Measurements from ENCODE around the gene PCSK4. TPM values are rescaled to one million over a fixed set of nuclear protein-coding genes. Genes with fewer than 3 reads are reported as not detected.

Gene PCSK4
- total RNA-seq, 1 experiment from 2014 or later, result 3.9 TPM

DNA sequence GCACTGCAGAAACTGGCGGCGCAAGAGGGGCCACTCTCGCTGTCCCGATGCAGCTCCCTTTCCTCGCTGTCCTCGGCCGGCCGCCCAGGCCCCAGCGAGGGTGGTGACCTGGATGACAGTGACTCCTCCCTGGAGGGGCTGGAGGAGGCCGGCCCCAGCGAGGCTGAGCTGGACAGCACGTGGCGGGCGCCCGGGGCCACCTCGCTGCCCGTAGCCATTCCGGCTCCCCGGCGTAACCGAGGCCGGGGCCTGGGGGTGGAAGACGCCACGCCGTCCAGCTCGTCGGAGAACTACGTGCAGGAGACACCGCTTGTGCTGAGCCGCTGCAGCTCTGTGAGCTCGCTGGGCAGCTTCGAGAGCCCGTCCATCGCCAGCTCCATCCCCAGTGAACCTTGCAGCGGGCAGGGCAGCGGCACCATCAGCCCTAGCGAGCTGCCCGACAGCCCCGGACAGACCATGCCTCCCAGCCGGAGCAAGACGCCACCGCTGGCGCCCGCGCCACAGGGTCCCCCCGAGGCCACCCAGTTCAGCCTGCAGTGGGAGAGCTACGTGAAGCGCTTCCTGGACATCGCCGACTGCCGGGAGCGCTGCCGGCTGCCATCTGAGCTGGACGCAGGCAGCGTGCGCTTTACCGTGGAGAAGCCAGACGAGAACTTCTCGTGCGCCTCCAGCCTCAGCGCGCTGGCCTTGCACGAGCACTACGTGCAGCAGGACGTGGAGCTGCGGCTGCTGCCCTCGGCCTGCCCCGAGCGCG lies 23.5 kb downstream of the PCSK4 start:
- no peak overlapping the region for H2AFZ ChIP-seq (ENCODE audit: low read length)
- no peaks in the 10 kb centered on the region for H3K9me3 ChIP-seq (ENCODE audit: low read length)
- H3K36me3 ChIP-seq (ENCODE audit: low read depth, low read length), result no peaks in the 10 kb centered on the region
- CTCF ChIA-PET, result interaction anchor here (1.3 kb wide), 1 partner anchor 22 kb away, joined by 3 read pairs; no protein-coding TSS in a partner anchor
- no peak for ATAC-seq
- H3F3A ChIP-seq (ENCODE audit: low read length, unreplicated experiment), result no peaks in the 10 kb centered on the region
- H4K20me1 ChIP-seq (ENCODE audit: low read length), result no peaks in the 10 kb centered on the region
- H3K27me3 ChIP-seq (ENCODE audit: low read length), result no peaks in the 10 kb centered on the region
- no peak overlapping the region for H3K4me3 ChIP-seq (ENCODE audit: low read length)
- no peak for DNase-seq
- TF ChIP-seq EZH2phosphoT487 (IDR thresholded peaks at IDR 0.05; ENCODE audit: borderline replicate concordance, low read length) (no peak), EZH2 (IDR thresholded peaks at IDR 0.05; ENCODE audit: low read length, unreplicated experiment) (no peak)
- TF ChIP-seq, protein P1, sequence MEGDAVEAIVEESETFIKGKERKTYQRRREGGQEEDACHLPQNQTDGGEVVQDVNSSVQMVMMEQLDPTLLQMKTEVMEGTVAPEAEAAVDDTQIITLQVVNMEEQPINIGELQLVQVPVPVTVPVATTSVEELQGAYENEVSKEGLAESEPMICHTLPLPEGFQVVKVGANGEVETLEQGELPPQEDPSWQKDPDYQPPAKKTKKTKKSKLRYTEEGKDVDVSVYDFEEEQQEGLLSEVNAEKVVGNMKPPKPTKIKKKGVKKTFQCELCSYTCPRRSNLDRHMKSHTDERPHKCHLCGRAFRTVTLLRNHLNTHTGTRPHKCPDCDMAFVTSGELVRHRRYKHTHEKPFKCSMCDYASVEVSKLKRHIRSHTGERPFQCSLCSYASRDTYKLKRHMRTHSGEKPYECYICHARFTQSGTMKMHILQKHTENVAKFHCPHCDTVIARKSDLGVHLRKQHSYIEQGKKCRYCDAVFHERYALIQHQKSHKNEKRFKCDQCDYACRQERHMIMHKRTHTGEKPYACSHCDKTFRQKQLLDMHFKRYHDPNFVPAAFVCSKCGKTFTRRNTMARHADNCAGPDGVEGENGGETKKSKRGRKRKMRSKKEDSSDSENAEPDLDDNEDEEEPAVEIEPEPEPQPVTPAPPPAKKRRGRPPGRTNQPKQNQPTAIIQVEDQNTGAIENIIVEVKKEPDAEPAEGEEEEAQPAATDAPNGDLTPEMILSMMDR (conservative IDR thresholded peaks at IDR 0.05; ENCODE audit: low read depth, low read length), result no peak
- H3K79me2 ChIP-seq (ENCODE audit: low read length), result peaks cover 27% of the 10 kb centered on the region
- H3K9me2 ChIP-seq (replicated peaks; ENCODE audit: low read length), result no peaks in the 10 kb centered on the region
- H3K9ac ChIP-seq (ENCODE audit: low read length), result no peak overlapping the region
- POLR2A ChIA-PET (ENCODE audit: unreplicated experiment), result no interaction called here
- H3K4me2 ChIP-seq (ENCODE audit: low read length), result peak overlapping the region; percentile 88; the same call in 1 of the 2 replicates
- intact Hi-C loops (cut with micrococcal nuclease), result no loop called here
- no TSS peak for BruUV-seq (replicated peaks)
- no peak overlapping the region for H3K27ac ChIP-seq (ENCODE audit: low read length)
- H3K4me1 ChIP-seq (ENCODE audit: insufficient read depth, low read length), result peaks cover 15% of the 10 kb centered on the region

DNA sequence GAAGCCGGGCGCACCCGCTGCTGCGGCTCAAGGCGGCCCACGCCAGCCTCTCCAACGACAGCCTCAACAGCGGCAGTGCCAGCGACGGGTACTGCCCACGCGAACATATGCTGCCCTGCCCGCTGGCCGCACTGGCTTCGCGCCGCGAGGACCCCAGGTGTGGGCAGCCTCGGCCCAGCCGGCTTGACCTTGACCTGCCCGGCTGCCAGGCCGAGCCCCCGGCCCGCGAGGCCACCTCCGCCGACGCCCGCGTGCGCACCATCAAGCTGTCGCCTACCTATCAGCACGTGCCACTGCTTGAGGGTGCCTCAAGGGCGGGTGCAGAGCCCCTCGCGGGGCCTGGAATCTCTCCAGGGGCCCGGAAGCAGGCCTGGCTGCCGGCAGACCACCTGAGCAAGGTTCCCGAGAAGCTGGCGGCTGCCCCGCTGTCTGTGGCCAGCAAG lies 24.1 kb downstream of the PCSK4 start:
- H2AFZ ChIP-seq (ENCODE audit: low read length), result no peak overlapping the region
- POLR2A ChIA-PET (ENCODE audit: unreplicated experiment), result no interaction called here
- H3F3A ChIP-seq (ENCODE audit: low read length, unreplicated experiment), result no peaks in the 10 kb centered on the region

More for the DNA sequence above, 24.1 kb downstream of the PCSK4 start:
- Histone ChIP-seq H3K27me3 (ENCODE audit: low read length) (no peaks in the 10 kb centered on the region), H3K36me3 (ENCODE audit: low read depth, low read length) (no peaks in the 10 kb centered on the region), H3K27ac (ENCODE audit: low read length) (no peak overlapping the region), H3K4me2 (ENCODE audit: low read length) (no peak overlapping the region), H3K9ac (ENCODE audit: low read length) (no peak overlapping the region), H3K9me3 (ENCODE audit: low read length) (no peaks in the 10 kb centered on the region), H3K4me1 (ENCODE audit: insufficient read depth, low read length) (peaks cover 9% of the 10 kb centered on the region), H4K20me1 (ENCODE audit: low read length) (no peaks in the 10 kb centered on the region), H3K79me2 (ENCODE audit: low read length) (peaks cover 27% of the 10 kb centered on the region), H3K4me3 (ENCODE audit: low read length) (no peak overlapping the region), H3K9me2 (replicated peaks; ENCODE audit: low read length) (no peaks in the 10 kb centered on the region)
- TF ChIP-seq EZH2 (IDR thresholded peaks at IDR 0.05; ENCODE audit: low read length, unreplicated experiment), result no peak
- TF ChIP-seq EZH2phosphoT487 (IDR thresholded peaks at IDR 0.05; ENCODE audit: borderline replicate concordance, low read length), result no peak
- TF ChIP-seq, protein P1 (conservative IDR thresholded peaks at IDR 0.05; ENCODE audit: low read depth, low read length), result no peak
- no TSS peak for BruUV-seq (replicated peaks)
- intact Hi-C loops (cut with micrococcal nuclease), result no loop called here
- CTCF ChIA-PET, result no interaction called here
- ATAC-seq (no peak), DNase-seq (no peak)
